Measurements from ENCODE around the gene LDLRAP1. TPM values are rescaled to one million over a fixed set of nuclear protein-coding genes. Genes with fewer than 3 reads are reported as not detected.

The LDLRAP1 gene
- total RNA-seq, 2 donors from 2014 or later: 13.9 to 14.5 TPM

DNA sequence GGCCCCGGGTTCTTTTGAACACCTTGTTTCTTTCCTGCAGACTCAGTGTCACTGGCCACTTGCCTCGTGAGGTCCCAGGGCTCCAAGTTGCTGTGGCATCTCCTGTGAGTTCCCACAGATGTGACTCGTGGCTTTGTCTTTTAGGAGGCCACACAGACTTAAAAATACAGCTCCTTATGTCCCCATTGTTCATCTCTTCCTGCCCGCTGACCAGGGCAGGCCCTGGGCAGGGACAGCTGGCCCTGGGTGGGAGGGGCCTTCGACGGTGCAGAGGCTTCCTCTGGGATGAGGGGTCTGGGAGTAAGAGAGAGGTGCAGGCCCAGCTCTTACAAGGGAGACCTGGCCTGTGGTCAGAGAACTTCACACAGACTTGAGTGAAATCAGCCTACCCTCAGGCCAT is 15.6 kb downstream of the LDLRAP1 start:
- no peaks in the 10 kb centered on the region for H3K9me3 Mint-ChIP-seq
- DNase-seq: no peak
- H3K27ac ChIP-seq (ENCODE audit: low read depth, low read length): no peak overlapping the region
- no peaks in the 10 kb centered on the region for H3K27me3 ChIP-seq (ENCODE audit: control insufficient read depth, insufficient read depth, low read length, poor library complexity, severe bottlenecking)
- peaks cover 3% of the 10 kb centered on the region for H3K36me3 Mint-ChIP-seq (ENCODE audit: low read depth)
- H3K4me3 Mint-ChIP-seq: no peak overlapping the region
- no peak overlapping the region for H3K27ac Mint-ChIP-seq
- no peaks in the 10 kb centered on the region for H3K36me3 ChIP-seq (ENCODE audit: control insufficient read depth, insufficient read depth, low read length)
- no peaks in the 10 kb centered on the region for H3K4me1 Mint-ChIP-seq
- H3K9ac ChIP-seq (ENCODE audit: extremely low read depth, low read length, poor library complexity, severe bottlenecking): no peak overlapping the region
- no peaks in the 10 kb centered on the region for H3K9me3 ChIP-seq (ENCODE audit: control insufficient read depth, low read length)
- WGBS, 2 experiments (ENCODE audit: insufficient coverage in 1 of 2, insufficient read length in 1 of 2): 63 to 74% methylated on average over 5 to 6 of the region's 6 CpGs
- TF ChIP-seq, protein P1, sequence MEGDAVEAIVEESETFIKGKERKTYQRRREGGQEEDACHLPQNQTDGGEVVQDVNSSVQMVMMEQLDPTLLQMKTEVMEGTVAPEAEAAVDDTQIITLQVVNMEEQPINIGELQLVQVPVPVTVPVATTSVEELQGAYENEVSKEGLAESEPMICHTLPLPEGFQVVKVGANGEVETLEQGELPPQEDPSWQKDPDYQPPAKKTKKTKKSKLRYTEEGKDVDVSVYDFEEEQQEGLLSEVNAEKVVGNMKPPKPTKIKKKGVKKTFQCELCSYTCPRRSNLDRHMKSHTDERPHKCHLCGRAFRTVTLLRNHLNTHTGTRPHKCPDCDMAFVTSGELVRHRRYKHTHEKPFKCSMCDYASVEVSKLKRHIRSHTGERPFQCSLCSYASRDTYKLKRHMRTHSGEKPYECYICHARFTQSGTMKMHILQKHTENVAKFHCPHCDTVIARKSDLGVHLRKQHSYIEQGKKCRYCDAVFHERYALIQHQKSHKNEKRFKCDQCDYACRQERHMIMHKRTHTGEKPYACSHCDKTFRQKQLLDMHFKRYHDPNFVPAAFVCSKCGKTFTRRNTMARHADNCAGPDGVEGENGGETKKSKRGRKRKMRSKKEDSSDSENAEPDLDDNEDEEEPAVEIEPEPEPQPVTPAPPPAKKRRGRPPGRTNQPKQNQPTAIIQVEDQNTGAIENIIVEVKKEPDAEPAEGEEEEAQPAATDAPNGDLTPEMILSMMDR (conservative IDR thresholded peaks at IDR 0.05): no peak
- no peak overlapping the region for H3K4me3 ChIP-seq (ENCODE audit: low read length)
- H3K4me1 ChIP-seq (ENCODE audit: control insufficient read depth, insufficient read depth, low read length): no peaks in the 10 kb centered on the region
- H3K27me3 Mint-ChIP-seq (ENCODE audit: insufficient read depth): no peaks in the 10 kb centered on the region

DNA sequence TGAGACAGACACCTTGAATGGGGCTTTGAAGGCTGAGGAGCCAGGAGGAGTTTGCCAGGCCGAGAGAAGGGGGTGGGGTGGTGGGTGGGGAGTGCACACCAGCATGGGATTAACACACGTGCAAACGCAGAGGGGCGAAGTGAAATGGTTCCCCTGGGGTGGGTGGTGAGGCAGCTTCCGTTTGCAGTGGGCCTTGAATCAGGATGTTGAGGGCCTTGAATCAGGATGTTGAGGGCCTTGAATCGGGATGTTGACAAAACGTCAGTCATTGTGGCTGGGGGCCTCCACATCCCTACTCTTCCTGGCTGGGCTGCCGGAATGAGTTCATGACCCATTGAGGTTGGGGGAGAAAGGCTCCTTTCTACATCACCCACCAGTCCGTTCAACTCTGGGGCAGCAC is 16.6 kb downstream of the LDLRAP1 start:
- Histone ChIP-seq H3K27ac (ENCODE audit: low read depth, low read length) (no peak overlapping the region), H3K4me1 (ENCODE audit: control insufficient read depth, insufficient read depth, low read length) (no peaks in the 10 kb centered on the region), H3K4me3 (ENCODE audit: low read length) (no peak overlapping the region), H3K36me3 (ENCODE audit: control insufficient read depth, insufficient read depth, low read length) (no peaks in the 10 kb centered on the region), H3K27me3 (ENCODE audit: control insufficient read depth, insufficient read depth, low read length, poor library complexity, severe bottlenecking) (no peaks in the 10 kb centered on the region), H3K9ac (ENCODE audit: extremely low read depth, low read length, poor library complexity, severe bottlenecking) (no peak overlapping the region), H3K9me3 (ENCODE audit: control insufficient read depth, low read length) (no peaks in the 10 kb centered on the region)
- Mint-ChIP-seq H3K27ac (no peak overlapping the region), H3K4me3 (no peak overlapping the region), H3K9me3 (no peaks in the 10 kb centered on the region), H3K36me3 (ENCODE audit: low read depth) (peaks cover 3% of the 10 kb centered on the region), H3K27me3 (ENCODE audit: insufficient read depth) (no peaks in the 10 kb centered on the region), H3K4me1 (peaks cover under 1% of the 10 kb centered on the region)
- WGBS, 2 experiments (ENCODE audit: insufficient coverage in 1 of 2, insufficient read length in 1 of 2): 85 to 88% methylated on average over 5 to 9 of the region's 9 CpGs
- DNase-seq: no peak
- TF ChIP-seq, protein P1 (conservative IDR thresholded peaks at IDR 0.05): no peak

DNA sequence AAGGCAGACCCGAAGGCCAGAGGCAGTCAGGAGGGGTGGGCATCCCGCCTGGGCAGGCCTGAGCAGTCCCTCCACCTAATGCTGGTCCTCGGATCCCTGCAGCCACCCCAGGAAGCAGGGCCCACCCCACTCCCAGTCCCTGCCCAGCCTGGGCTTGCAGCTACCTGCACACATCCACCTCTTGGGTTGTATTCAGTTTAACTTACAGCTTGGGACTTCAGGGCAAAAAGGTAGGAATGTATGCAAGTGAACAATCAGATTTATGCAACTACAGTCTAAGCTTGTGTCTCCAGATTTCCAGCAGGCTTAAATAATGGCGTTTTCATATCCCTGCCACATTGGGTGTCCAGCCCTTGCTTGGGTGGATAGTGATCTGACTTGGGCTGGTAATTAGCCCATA is 17.4 kb downstream of the LDLRAP1 start:
- Histone ChIP-seq H3K27ac (ENCODE audit: low read depth, low read length) (no peak overlapping the region), H3K9ac (ENCODE audit: extremely low read depth, low read length, poor library complexity, severe bottlenecking) (no peak overlapping the region), H3K4me3 (ENCODE audit: low read length) (no peak overlapping the region), H3K36me3 (ENCODE audit: control insufficient read depth, insufficient read depth, low read length) (no peaks in the 10 kb centered on the region), H3K27me3 (ENCODE audit: control insufficient read depth, insufficient read depth, low read length, poor library complexity, severe bottlenecking) (no peaks in the 10 kb centered on the region), H3K4me1 (ENCODE audit: control insufficient read depth, insufficient read depth, low read length) (no peaks in the 10 kb centered on the region), H3K9me3 (ENCODE audit: control insufficient read depth, low read length) (no peaks in the 10 kb centered on the region)
- whole genome bisulfite sequencing, 2 experiments (ENCODE audit: insufficient coverage in 1 of 2, insufficient read length in 1 of 2): 90 to 91% methylated on average over 3 to 4 of the region's 4 CpGs
- H3K36me3 Mint-ChIP-seq (ENCODE audit: low read depth): peaks cover 3% of the 10 kb centered on the region
- H3K27me3 Mint-ChIP-seq (ENCODE audit: insufficient read depth): no peaks in the 10 kb centered on the region
- H3K4me3 Mint-ChIP-seq: no peak overlapping the region
- H3K9me3 Mint-ChIP-seq: no peaks in the 10 kb centered on the region
- H3K27ac Mint-ChIP-seq: no peak overlapping the region
- DNase-seq: no peak
- peaks cover 5% of the 10 kb centered on the region for H3K4me1 Mint-ChIP-seq
- TF ChIP-seq, protein P1 (conservative IDR thresholded peaks at IDR 0.05): no peak
